ENCODE measurements around the gene PACS1. TPM values are rescaled to one million over a fixed set of nuclear protein-coding genes. Genes with fewer than 3 reads are reported as not detected.

The PACS1 gene
- total RNA-seq, 1 donor from 2014 or later, result 138 TPM

- DNase-seq (ENCODE audit: low spot score in 2 of 2), result no peak
- Histone ChIP-seq H3K4me1 (peaks cover 0 to 11% of the 10 kb centered on the region in 2 donors), H3K4me3 (no peak overlapping the region), H3K36me3 (no peaks in the 10 kb centered on the region), H3K9me3 (no peaks in the 10 kb centered on the region), H3K27me3 (no peaks in the 10 kb centered on the region), H3K27ac (no peak overlapping the region)
- no peak for TF ChIP-seq CTCF (IDR thresholded peaks at IDR 0.05)
- intact Hi-C loops (cut with DNase I), result no loop called here
Measured at GRCh38 chr11:66124564-66124963, 54.5 kb downstream of the PACS1 start.

GRCh38 chr11:66126064-66126463 is 56.0 kb downstream of the PACS1 start:
- intact Hi-C loops (cut with DNase I), result no loop called here
- no peak for TF ChIP-seq CTCF (IDR thresholded peaks at IDR 0.05)

GRCh38 chr11:66126808-66127555 is 56.9 kb downstream of the PACS1 start:
- Histone ChIP-seq H3K36me3 (no peaks in the 10 kb centered on the region), H3K4me1 (peaks cover 0 to 11% of the 10 kb centered on the region in 2 donors)

More at GRCh38 chr11:66126064-66126463, 56.0 kb downstream of the PACS1 start:
- no peaks in the 10 kb centered on the region for H3K9me3 ChIP-seq
- peaks cover 0 to 11% of the 10 kb centered on the region in 2 donors for H3K4me1 ChIP-seq
- DNase-seq (ENCODE audit: low spot score in 2 of 2), result no peak
- H3K36me3 ChIP-seq, result no peaks in the 10 kb centered on the region
- H3K27ac ChIP-seq, result peak overlapping the region; percentile 74 to 75
- no peaks in the 10 kb centered on the region for H3K27me3 ChIP-seq
- H3K4me3 ChIP-seq, result no peak overlapping the region

DNA sequence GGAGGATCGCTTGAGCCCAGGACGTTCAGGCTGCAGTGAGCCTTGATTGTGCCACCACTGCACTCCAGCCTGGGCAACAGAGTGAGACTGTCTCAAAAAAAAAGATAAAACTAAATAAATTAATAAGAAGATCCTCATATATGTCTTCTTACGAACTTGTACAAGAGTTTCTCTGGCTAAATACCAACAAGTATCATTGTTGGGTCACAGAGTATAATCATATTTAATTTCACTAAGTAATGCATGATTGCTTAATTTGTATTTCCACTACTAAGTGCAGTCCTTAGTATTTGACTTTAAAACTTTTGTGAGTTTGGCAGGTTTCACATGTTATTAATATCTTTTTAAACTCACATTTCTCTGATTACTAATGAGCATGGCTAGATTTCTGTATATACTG is 60.9 kb downstream of the PACS1 start:
- H3K4me1 ChIP-seq, result peaks cover 0 to 11% of the 10 kb centered on the region in 2 donors
- no peak for TF ChIP-seq CTCF (IDR thresholded peaks at IDR 0.05)
- no peaks in the 10 kb centered on the region for H3K9me3 ChIP-seq
- H3K4me3 ChIP-seq, result no peak overlapping the region
- no peak overlapping the region for H3K27ac ChIP-seq
- H3K27me3 ChIP-seq, result no peaks in the 10 kb centered on the region
- H3K36me3 ChIP-seq, result no peaks in the 10 kb centered on the region
- intact Hi-C loops (cut with DNase I), result no loop called here
- DNase-seq (ENCODE audit: low spot score in 2 of 2), result no peak

More at GRCh38 chr11:66126808-66127555, 56.9 kb downstream of the PACS1 start:
- TF ChIP-seq CTCF (IDR thresholded peaks at IDR 0.05), result no peak
- intact Hi-C loops (cut with DNase I), result no loop called here
- DNase-seq (ENCODE audit: low spot score in 2 of 2), result peak in 1 of 2 donors; percentile 74
- Histone ChIP-seq H3K9me3 (no peaks in the 10 kb centered on the region), H3K27me3 (no peaks in the 10 kb centered on the region), H3K27ac (peak overlapping the region; percentile 74 to 75), H3K4me3 (peak overlapping the region in 1 of 2 donors; percentile 37)

GRCh38 chr11:66131937-66132632 is 62.0 kb downstream of the PACS1 start:
- Histone ChIP-seq H3K27ac (no peak overlapping the region), H3K36me3 (no peaks in the 10 kb centered on the region), H3K9me3 (no peaks in the 10 kb centered on the region), H3K4me1 (peaks cover 0 to 3% of the 10 kb centered on the region in 2 donors), H3K4me3 (no peak overlapping the region), H3K27me3 (no peaks in the 10 kb centered on the region)
- intact Hi-C loops (cut with DNase I), result no loop called here
- DNase-seq (ENCODE audit: low spot score in 2 of 2), result no peak
- TF ChIP-seq CTCF (IDR thresholded peaks at IDR 0.05), result no peak
